Osteocyte (in vitro differentiated cells): ENCODE results near the gene DERA. TPM values are rescaled to one million over a fixed set of nuclear protein-coding genes. Genes with fewer than 3 reads are reported as not detected.

Experiments
- DNase-seq: peaks from one replicate; pipeline ENCODE4 v3.0.0; 2021; ENCODE audit warnings: mixed read lengths; ENCODE audit not compliant: unreplicated experiment; ENCODE audit errors: extremely low spot score
- H3K27ac Mint-ChIP-seq: one replicate; pipeline ENCODE4 v1.8.0; 2021; ENCODE audit warnings: mild to moderate bottlenecking, mixed read lengths; ENCODE audit not compliant: unreplicated experiment
- H3K27me3 Mint-ChIP-seq: one replicate; pipeline ENCODE4 v1.8.0; 2021; ENCODE audit warnings: mixed read lengths; ENCODE audit not compliant: unreplicated experiment
- H3K36me3 Mint-ChIP-seq: one replicate; pipeline ENCODE4 v1.8.0; 2021; ENCODE audit warnings: mixed read lengths; ENCODE audit not compliant: unreplicated experiment
- H3K4me1 Mint-ChIP-seq: one replicate; pipeline ENCODE4 v1.8.0; 2021; ENCODE audit warnings: mixed read lengths; ENCODE audit not compliant: unreplicated experiment
- H3K4me3 Mint-ChIP-seq: one replicate; pipeline ENCODE4 v1.8.0; 2021; ENCODE audit warnings: mild to moderate bottlenecking, moderate library complexity, mixed read lengths; ENCODE audit not compliant: unreplicated experiment
- H3K9me3 Mint-ChIP-seq: one replicate; pipeline ENCODE4 v1.8.0; 2021; ENCODE audit warnings: mixed read lengths; ENCODE audit not compliant: unreplicated experiment
- total RNA-seq: library from RNA; stranded (reverse); gene quantifications from 2 replicates; pipeline ENCODE4 v1.2.1, GENCODE V29; 2021
- TF ChIP-seq, protein P1 (sequence below): fragments of 200-600 bp; sonication (generic); IDR thresholded peaks from 2 replicates; pipeline ENCODE4 v1.5.0; 2021; ENCODE audit warnings: antibody characterized with exemption, mild to moderate bottlenecking, moderate library complexity

DERA gene
- total RNA-seq, 1 donor from 2014 or later, result 29.8 TPM

DNA sequence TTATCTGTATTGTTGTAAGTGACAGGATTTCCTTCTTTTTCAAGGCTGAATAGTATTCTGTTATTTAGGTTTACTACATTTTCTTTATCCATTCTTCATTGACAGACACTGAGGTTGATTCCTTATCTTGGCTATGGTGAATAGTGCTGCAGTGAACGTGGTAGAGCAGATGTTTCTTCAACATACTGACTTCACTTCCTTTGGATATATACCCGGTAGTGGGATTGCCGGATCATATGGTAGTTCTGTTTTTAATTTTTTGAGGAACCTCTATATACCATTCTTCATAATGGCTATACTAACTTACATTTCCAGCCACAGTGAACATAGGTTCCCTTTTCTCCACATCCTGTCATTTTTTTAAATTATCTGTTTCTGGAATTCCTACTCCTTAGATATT, 21.8 kb downstream of the DERA start:
- H3K36me3 Mint-ChIP-seq, result peaks cover 7% of the 10 kb centered on the region
- TF ChIP-seq, protein P1, sequence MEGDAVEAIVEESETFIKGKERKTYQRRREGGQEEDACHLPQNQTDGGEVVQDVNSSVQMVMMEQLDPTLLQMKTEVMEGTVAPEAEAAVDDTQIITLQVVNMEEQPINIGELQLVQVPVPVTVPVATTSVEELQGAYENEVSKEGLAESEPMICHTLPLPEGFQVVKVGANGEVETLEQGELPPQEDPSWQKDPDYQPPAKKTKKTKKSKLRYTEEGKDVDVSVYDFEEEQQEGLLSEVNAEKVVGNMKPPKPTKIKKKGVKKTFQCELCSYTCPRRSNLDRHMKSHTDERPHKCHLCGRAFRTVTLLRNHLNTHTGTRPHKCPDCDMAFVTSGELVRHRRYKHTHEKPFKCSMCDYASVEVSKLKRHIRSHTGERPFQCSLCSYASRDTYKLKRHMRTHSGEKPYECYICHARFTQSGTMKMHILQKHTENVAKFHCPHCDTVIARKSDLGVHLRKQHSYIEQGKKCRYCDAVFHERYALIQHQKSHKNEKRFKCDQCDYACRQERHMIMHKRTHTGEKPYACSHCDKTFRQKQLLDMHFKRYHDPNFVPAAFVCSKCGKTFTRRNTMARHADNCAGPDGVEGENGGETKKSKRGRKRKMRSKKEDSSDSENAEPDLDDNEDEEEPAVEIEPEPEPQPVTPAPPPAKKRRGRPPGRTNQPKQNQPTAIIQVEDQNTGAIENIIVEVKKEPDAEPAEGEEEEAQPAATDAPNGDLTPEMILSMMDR, result no peak
- H3K27me3 Mint-ChIP-seq, result no peaks in the 10 kb centered on the region

DNA sequence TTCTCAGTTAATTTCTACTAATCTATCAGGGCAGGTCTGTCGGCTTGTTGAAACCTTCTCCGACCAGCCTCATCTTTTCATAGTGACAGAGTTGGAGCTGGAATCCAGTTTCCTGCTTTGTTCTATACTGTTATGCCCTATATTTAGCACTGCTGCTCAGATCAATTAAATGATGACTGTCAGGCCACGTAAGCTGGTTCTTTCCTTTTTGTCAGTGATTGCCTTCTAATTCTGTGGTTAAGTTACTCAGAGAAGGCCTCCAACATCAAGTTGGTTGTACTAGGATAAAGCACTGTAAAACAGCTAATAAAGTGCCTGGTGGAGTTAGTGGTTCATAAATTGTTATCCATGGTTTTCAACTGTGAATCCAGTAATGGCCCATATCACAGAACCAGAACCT, 22.6 kb downstream of the DERA start:
- H3K36me3 Mint-ChIP-seq, result peaks cover 7% of the 10 kb centered on the region
- H3K4me1 Mint-ChIP-seq, result peaks cover 26% of the 10 kb centered on the region
- no peak overlapping the region for H3K4me3 Mint-ChIP-seq
- H3K27ac Mint-ChIP-seq, result no peak overlapping the region
- no peak for DNase-seq
- TF ChIP-seq, protein P1, result no peak
- no peaks in the 10 kb centered on the region for H3K27me3 Mint-ChIP-seq
- peaks cover 4% of the 10 kb centered on the region for H3K9me3 Mint-ChIP-seq

More for the DNA sequence above, 21.8 kb downstream of the DERA start:
- Mint-ChIP-seq H3K27ac (no peak overlapping the region), H3K4me1 (peaks cover 34% of the 10 kb centered on the region), H3K9me3 (peaks cover 3% of the 10 kb centered on the region), H3K4me3 (no peak overlapping the region)
- DNase-seq, result no peak

DNA sequence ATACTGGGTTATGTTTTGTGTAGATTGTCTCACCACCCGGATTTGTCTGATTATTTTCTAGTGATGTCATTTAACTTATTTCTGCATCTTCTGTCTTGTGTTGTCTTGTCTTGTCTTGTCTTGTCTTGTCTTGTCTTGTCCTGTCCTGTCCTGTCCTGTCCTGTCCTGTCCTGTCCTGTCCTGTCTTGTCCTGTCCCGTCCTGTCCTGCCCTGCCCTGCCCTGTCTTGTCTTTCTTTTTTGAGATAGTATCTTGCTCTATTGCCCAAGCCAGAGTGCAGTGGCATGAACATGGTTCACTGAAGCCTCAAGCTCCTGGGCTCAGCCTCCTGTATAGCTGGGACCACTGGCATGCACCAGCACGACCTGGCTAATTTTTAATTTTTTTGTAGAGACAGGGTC, 25.6 kb downstream of the DERA start:
- peaks cover 2% of the 10 kb centered on the region for H3K4me1 Mint-ChIP-seq
- H3K4me3 Mint-ChIP-seq, result no peak overlapping the region
- H3K27me3 Mint-ChIP-seq, result no peaks in the 10 kb centered on the region
- no peak for DNase-seq
- H3K27ac Mint-ChIP-seq, result no peak overlapping the region
- H3K9me3 Mint-ChIP-seq, result peaks cover 13% of the 10 kb centered on the region
- TF ChIP-seq, protein P1, result no peak
- peaks cover 5% of the 10 kb centered on the region for H3K36me3 Mint-ChIP-seq

DNA sequence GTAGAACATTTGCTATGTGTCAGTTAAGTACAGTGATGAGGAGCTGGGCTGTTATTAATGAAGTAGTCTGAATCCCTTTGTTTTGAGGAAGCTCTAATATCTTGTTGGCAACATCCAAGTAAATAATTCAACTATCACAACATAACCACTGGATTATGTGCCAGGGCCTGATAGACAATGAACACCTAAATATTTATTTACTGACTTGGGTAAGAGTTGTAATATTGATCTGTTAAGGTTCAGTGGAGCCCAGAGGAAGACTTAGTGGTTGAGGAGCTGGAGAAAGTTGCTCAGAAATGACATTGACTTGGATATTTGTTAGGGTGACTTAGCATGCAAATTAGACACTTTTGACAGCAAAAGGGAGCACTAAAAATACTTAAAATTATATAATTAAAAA, 26.8 kb downstream of the DERA start:
- peaks cover 5% of the 10 kb centered on the region for H3K36me3 Mint-ChIP-seq
- no peak overlapping the region for H3K4me3 Mint-ChIP-seq
- H3K4me1 Mint-ChIP-seq, result peaks cover 2% of the 10 kb centered on the region
- TF ChIP-seq, protein P1, result no peak
- H3K27me3 Mint-ChIP-seq, result no peaks in the 10 kb centered on the region
- no peak overlapping the region for H3K27ac Mint-ChIP-seq
- H3K9me3 Mint-ChIP-seq, result peaks cover 20% of the 10 kb centered on the region
- DNase-seq, result no peak

DNA sequence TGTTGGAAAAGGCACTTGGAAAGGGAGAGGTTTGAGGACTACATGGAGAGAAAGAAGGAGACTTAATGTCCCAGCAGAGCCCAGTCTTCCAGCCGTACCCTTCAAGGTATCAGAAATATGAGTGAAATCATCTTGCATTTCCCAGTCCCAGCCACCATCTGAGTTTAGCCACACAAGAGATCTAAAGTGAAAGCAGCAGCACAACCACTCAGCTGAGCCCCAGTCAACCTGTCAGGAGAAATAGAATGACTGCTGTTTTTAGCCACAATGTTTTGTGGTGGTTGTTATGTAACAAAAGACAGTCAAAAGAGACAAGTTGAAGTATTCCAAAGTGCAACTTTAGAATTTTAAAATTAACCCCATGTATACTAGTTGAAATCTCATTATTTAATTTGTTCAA, 28.0 kb downstream of the DERA start:
- peaks cover 19% of the 10 kb centered on the region for H3K9me3 Mint-ChIP-seq
- peaks cover 2% of the 10 kb centered on the region for H3K4me1 Mint-ChIP-seq
- H3K27me3 Mint-ChIP-seq, result no peaks in the 10 kb centered on the region
- TF ChIP-seq, protein P1, result no peak
- H3K36me3 Mint-ChIP-seq, result no peaks in the 10 kb centered on the region
- no peak for DNase-seq
- H3K4me3 Mint-ChIP-seq, result no peak overlapping the region
- no peak overlapping the region for H3K27ac Mint-ChIP-seq
